GM18520 (cell line): ENCODE data around the gene RNASE13.

Source experiments
- ATAC-seq: cut with Tn5 transposase; IDR thresholded peaks from one replicate; pipeline ENCODE4 v1.9.1; 2021; ENCODE audit not compliant: unreplicated experiment

The RNASE13 gene, protein sequence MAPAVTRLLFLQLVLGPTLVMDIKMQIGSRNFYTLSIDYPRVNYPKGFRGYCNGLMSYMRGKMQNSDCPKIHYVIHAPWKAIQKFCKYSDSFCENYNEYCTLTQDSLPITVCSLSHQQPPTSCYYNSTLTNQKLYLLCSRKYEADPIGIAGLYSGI

DNA sequence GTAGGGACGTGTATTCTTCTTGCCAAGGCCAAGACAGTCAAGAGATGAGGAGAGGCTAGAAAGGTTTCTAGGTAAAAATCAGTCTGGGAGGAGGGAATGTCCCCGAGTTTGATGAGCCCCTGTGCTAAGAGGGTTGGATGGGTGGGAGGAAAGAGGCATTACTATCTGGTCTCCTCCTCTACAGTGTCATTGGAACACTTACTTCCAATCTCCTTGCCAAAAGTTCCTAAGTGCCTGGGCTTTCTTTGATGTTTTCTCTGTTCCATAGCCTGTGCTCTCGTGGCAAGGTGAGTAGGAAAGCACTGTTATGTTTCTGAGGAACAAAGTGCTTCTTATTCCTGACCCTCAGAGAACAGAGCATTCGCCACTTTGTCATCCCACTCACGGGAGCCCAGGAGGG is at the start of gene RNASE13:
Gene RNASE13 (minus strand): TSS at position 101 of the 400 bp plus-strand sequence. CDS start 519 bp downstream, outside the sequence.
- no peak for ATAC-seq

DNA sequence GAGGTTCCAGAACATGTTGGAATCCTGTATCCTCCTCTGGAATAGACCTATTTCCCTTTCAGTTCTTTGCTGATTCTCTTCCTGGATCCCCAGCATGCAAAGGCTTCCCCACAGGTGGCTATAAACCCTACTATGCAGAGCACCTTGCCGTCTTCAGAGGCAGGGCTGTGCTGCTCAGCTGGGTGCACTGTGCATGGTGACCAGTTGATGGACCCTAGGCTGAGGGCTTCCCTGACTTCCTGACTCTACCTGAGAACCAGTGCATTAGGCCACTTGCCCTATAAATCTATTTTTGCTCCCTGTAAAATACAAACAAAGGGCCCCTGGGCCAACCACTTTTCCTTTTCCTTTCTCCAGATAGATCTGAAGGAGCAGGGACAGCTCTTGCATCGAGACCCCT is 49.8 kb upstream of the RNASE13 start:
- ATAC-seq, result no peak

DNA sequence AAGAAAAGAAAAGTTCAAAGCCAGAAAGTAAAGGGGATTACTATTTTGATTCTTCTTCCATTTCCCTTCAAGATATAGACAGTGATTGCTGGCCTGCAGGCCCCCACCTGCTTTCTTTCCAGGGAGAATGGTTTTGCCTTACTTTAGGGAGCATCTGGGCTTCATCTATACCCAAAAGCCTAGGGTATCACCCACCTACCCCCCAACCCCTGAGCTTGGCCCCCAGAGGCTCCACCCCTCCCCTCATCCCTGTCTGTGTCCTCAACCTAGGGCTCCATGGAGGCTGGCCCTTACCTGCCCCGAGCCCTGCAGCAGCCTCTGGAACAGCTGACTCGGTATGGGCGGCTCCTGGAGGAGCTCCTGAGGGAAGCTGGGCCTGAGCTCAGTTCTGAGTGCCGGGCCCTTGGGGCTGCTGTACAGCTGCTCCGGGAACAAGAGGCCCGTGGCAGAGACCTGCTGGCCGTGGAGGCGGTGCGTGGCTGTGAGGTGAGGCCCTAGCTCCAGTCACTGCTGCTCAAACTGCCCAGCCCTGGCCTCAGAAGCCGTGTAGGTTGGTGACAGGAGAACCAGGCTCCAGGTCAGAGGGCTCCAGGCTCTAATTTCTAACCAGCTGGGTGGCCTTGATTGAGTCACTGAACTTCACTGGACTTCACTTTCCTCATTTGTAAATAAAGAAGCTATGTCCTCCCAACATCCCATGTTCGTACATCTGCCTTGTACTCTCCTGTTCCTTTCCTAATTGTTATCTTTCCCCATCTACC is 49.1 kb upstream of the RNASE13 start:
- ATAC-seq, result no peak

DNA sequence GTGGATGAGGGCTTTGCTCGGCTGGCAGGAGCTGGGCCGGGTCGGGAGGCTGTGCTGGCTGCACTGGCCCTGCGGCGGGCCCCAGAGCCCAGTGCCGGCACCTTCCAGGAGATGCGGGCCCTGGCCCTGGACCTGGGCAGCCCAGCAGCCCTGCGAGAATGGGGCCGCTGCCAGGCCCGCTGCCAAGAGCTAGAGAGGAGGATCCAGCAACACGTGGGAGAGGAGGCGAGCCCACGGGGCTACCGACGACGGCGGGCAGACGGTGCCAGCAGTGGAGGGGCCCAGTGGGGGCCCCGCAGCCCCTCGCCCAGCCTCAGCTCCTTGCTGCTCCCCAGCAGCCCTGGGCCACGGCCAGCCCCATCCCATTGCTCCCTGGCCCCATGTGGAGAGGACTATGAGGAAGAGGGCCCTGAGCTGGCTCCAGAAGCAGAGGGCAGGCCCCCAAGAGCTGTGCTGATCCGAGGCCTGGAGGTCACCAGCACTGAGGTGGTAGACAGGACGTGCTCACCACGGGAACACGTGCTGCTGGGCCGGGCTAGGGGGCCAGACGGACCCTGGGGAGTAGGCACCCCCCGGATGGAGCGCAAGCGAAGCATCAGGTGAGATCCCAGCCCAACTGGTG is 47.0 kb upstream of the RNASE13 start:
- ATAC-seq, result no peak

DNA sequence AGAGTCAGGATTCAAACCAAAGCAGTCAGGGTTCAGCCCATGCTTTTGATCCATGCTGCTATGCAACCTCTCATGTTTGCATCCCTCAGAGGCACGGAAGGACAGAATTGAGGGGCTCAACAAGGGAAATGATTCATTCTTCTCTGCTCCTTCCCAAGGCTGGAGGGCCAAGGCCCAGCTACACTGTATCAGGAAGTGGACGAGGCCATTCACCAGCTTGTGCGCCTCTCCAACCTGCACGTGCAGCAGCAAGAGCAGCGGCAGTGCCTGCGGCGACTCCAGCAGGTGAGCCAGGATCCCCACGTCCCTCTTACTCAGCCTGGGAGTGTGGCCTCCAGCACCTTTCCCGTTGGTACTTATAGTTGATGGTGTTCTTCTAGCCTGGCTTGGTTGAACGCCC is 44.1 kb upstream of the RNASE13 start:
- no peak for ATAC-seq

DNA sequence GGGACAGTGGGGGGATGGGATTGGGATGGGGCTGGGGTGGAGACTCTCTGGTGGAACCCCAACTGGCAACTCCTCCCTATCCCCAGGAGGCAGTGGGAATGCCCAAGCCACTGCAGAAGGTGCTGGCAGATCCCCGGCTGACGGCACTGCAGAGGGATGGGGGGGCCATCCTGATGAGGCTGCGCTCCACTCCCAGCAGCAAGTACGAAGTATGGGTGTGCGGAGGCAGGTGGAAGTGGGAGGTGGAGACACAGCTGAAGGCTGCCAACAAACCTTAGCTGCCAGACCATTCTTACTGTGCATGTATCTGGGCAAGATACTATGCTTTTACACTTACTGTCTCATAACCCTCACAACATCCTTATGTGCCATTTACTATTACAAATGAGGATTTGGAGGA is 43.7 kb upstream of the RNASE13 start:
- no peak for ATAC-seq

DNA sequence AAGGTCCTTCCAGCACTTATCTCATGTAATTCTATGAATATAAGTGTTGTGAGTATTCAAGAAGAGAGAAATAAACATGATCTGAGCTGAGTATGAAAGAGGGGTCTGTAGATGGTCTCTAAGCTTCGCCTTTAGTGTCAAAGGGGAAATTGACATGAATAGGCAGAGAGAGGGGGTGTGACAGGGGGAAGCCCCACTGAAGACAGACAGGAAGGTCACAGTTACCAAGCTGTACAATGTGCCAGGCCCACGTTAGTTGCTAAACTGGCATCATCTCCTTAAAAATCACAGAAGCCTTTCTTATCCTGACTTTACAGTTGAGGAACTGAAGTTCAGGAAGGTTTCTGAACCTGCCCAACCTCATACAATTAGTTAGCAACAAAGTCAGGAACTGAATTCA is 43.1 kb upstream of the RNASE13 start:
- no peak for ATAC-seq

DNA sequence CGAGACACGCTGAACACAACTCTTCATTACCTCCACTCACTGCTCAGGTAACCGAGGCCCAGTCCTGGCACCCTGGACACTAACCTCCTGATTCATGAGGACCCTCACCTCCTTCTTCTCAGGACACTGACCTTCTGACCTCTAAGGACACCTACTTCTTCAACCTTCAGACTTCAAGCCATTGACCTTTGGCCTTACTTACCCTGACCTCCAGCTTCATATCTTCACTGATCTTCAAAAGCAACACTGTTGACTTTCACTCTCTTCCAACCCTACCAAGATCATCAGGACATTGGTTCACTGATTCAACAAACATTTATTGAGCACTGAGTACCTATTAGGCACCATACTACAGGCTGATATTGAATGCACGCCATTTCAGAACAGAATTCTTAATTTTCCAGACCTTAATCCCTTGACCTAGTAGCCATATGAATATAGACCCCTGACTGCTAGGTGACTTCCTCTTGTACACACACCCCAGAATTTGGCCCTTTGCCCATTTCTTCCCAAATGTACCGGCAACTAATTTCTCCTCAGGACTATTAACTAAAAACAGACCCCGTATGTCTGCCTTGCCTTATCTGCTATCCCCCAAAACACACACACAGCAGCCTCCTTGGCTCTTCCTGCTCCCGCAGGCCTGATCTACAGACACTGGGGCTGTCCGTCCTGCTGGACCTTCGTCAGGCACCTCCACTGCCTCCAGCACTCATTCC is 41.3 kb upstream of the RNASE13 start:
- no peak for ATAC-seq

DNA sequence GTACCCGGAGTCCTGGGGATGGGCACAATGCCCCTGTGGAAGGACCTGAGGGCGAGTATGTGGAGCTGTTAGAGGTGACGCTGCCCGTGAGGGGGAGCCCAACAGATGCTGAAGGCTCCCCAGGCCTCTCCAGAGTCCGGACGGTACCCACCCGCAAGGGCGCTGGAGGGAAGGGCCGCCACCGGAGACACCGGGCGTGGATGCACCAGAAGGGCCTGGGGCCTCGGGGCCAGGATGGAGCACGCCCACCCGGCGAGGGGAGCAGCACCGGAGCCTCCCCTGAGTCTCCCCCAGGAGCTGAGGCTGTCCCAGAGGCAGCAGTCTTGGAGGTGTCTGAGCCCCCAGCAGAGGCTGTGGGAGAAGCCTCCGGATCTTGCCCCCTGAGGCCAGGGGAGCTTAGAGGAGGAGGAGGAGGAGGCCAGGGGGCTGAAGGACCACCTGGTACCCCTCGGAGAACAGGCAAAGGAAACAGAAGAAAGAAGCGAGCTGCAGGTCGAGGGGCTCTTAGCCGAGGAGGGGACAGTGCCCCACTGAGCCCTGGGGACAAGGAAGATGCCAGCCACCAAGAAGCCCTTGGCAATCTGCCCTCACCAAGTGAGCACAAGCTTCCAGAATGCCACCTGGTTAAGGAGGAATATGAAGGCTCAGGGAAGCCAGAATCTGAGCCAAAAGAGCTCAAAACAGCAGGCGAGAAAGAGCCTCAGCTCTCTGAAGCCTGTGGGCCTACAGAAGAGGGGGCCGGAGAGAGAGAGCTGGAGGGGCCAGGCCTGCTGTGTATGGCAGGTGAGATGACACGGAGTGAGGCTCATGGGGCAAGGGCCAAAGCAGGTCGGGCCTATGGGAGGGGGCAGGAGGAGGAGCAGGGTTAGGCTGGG is 40.0 kb upstream of the RNASE13 start:
- ATAC-seq, result no peak

DNA sequence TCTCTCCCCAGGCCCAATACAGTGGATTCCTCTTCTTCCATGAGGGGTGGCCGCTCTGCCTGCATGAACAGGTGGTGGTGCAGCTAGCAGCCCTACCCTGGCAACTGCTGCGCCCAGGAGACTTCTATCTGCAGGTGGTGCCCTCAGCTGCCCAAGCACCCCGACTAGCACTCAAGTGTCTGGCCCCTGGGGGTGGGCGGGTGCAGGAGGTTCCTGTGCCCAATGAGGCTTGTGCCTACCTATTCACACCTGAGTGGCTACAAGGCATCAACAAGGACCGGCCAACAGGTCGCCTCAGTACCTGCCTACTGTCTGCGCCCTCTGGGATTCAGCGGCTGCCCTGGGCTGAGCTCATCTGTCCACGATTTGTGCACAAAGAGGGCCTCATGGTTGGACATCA is 39.3 kb upstream of the RNASE13 start:
- no peak for ATAC-seq

DNA sequence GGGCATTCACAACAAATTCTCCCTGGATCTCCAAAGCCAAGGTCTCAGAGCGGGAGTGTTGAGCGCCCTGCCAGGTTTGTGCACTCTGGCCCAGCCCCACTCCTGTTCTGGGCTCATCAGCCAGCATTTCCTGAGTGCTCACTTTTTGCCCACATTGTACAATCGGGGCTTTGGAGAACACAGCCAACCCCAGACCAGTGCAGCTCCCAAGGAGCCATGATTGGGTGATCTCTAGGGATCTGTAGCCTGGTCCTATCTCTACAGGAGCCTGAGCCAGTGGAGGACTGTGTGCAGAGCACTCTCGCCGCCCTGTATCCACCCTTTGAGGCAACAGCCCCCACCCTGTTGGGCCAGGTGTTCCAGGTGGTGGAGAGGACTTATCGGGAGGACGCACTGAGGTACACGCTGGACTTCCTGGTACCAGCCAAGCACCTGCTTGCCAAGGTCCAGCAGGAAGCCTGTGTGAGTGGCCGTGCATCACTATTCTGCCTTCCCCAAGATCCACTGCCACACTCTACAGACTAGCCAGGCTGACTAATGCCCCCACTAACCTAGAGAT is 38.3 kb upstream of the RNASE13 start:
- ATAC-seq, result no peak

DNA sequence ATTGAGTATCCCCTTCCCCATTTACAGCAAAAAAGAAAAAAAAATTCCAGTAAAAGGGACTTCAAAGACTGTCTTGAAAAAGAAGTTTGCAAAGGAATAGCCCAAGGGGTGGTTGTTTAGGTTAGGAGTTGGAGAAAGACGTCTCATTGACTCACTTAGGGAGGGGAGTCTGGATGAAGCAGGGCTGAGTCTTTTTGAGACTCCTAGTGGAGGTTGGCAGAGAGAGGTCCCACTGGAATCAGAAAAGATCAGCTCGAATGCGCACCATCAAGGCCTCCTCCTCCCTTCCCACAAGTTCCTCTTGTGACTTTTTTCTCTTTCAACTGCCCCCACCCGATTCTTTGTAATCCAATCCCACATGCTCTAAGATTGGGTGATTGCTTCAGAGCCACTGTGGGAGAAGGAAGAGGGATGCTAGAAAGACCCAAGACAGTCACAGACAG is 37.4 kb upstream of the RNASE13 start:
- ATAC-seq, result no peak

DNA sequence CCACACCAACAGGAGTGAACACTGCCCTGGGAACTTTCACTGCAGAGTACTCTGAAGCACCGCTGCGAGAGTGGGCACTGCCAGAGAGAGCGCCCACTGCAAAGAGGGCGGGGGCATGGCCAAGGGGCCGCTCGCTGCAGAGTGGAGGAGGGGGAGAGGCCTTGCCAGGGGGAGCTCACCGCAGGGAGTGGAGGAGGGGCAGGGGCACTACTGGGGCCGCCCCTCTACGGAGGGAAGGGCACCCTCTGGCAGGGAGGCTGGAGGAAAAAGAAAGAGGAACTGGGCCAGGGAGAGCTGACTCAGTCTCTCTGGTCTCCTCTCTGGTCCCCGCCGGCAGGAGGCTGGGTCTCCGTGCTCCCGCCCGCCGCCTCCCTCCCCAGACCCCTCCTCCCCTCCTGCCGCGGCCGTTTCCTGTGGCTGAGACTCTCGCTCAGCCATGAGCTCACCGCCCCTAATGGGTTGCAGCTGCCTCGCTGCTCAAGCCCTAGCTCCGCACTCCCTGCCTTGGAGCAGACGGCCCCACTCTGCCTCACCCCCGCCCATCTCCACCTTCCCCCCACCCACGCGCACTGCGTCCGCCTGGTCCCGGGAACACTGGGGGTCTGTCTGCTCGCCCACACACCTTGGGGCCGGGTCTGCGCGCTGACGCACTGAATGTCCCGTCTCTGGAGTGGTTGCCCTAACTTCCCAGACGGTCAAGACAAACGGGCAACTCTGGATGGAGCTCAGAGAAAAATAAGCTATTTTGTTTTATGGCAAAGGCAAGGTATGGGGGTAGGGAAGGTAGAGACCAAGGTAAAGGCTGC is 36.8 kb upstream of the RNASE13 start:
- no peak for ATAC-seq

DNA sequence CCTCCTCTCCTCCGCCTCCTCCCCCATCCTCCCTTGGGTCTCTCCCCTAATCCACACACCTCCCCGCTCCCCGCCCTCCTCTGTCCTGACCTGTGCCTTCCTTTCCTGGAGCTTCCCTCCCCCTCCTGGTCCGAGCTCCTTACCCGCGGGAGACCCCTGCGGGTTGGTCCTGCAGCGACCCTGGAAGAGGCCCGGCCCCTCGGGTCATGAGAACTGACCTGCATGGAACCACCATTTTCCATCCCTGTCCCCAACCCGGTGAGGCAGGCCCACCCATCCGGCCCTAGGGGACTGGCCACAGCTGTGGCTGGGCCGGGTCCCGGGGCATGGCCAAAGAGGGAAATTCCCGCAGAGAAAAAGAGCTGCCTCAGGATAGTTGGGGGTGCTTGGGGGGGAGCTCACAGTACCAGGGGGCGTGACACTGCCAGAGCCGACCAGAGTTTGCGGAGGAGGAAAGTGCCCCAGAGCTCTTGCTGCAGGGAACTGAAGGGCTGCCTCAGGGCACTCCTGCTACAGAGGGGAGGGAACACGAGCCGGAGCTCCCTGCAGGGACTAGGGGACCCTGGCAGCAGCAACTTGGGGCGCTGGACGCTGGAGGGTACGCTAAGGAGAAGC is 36.1 kb upstream of the RNASE13 start:
- no peak for ATAC-seq

DNA sequence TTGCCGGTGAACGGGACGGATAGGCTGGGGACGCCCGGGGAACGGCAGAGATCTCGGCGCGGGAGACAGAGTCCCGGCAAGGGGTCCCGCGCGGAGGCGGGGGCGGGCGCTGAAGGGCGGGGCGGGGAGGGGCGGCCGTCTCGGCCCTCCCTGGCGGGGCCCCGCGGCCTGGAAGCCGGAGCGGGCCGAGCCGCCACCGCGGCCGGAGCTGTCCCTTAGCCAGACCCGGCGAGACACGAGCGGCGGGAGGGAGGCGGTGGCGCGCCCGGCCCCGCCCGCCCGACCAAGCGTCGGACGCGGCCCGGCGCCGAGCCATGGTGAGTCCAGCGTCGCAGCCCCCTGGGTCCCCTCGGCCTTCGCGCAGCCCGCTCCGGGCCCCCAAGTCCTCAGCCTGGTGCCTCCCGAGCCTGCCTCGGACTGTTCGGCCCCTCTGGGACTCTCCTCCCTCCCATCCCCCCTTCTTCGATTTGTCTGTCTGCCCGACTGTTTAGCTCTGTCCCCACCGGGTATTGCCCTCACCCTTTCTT is 35.5 kb upstream of the RNASE13 start, which contains the start of gene ARHGEF40:
Gene ARHGEF40 (plus strand): TSS at position 222 of the 527 bp plus-strand sequence. CDS start 93 bp downstream, at position 315.
- no peak for ATAC-seq

DNA sequence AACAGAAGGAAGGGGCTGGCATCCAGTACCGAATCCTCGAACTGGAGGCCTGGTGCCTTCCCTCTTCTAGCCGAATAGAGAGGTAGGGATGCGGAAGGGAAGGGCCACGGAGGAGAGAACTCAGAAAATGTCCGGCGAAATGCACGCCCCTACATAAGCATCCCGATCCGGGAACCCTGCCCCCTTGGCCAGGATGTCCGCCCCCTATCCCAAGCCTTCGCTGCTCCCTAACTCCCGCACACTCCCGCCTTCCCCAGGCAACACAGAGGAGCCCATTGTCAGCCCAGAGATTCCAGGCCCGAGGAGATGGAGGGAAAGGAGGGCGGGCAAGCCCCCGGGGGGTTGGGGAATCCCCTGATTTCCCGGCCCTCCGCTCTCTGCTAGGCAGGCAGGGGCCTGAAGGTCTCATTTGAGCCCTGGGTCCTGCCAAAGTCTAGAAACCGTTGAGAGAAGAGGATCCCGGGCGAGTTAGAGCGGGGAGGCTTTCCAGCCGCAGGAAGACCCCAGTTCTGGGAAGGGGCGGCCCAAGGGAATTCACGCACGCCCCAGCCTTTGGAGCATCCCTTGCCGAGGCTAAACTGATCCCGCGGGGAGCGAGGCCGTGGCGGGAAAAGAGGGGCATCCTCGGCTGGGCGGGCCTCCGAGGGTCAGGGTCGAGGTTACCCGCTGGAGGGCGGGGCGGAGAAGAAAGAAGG is 34.9 kb upstream of the RNASE13 start:
- no peak for ATAC-seq

DNA sequence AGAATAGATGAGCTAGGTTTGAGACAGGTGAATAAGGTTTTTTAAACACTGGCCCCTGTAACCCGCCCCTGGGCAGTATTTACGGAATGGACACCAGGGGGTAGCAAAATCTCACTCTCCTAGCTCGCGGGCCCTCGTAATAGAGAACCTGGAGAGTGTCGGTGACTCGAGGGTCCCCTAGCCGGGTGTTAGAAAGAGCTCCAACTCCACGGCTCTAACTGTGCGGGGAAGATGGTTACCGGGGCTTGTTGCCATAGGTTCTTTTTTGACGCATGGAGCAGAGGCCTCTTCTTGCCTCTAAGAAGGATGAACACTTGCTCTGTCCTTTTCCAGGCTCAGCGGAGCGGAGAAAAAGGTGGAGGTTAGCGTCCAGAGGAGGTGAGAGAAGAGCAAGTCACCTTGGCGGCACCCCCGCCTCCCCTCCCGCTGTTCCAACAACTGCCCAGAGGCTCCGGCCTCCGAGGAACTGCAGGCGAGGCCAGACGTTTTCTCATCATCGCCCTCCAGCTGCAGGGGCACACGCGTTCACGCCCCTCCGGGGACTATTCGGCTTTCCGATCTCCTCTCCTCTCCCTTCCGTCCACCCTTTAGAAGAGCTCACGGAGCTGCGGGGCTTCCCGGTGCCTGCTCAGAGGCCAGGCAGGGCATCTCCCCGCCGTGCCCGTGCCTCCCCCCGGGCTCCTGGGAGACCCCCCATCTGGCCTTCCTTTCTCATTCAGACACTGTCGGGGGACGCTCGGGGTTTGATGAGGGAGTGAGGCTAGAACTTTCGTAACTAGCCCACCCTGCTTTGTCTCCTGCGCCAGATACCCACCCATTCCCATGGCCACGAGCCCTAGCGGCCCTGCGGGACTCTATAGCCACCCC is 34.1 kb upstream of the RNASE13 start:
- ATAC-seq, result no peak
